GM19463 (cell line): Measurements from ENCODE around the gene FAM3B.

Experiments used
- ATAC-seq: cut with Tn5 transposase; IDR thresholded peaks from one replicate; pipeline ENCODE4 v1.9.1; 2021; ENCODE audit warnings: mild to moderate bottlenecking, moderate library complexity; ENCODE audit not compliant: unreplicated experiment

Gene FAM3B

GRCh38 chr21:41367301-41367944, 50.8 kb downstream of the FAM3B start:
- ATAC-seq, result peak; percentile 0

- peak; percentile 48 for ATAC-seq
These were observed 51.5 kb downstream of the FAM3B start for GRCh38 chr21:41367945-41368734.

- ATAC-seq, result no peak
These were observed 52.1 kb downstream of the FAM3B start for GRCh38 chr21:41368735-41369104.

- ATAC-seq, result peak; percentile 40
These were observed 52.7 kb downstream of the FAM3B start for GRCh38 chr21:41369105-41369919.

- ATAC-seq, result no peak
These were observed 53.6 kb downstream of the FAM3B start for GRCh38 chr21:41369920-41370839.

- ATAC-seq, result no peak
These were observed 54.5 kb downstream of the FAM3B start for GRCh38 chr21:41370840-41371684.

- no peak for ATAC-seq
These were observed 55.1 kb downstream of the FAM3B start for GRCh38 chr21:41371685-41372030.

- no peak for ATAC-seq
These were observed 56.7 kb downstream of the FAM3B start for GRCh38 chr21:41373253-41373652.

- ATAC-seq, result no peak
These were observed 57.2 kb downstream of the FAM3B start for GRCh38 chr21:41373763-41374162.

- ATAC-seq, result no peak
These were observed 57.6 kb downstream of the FAM3B start for GRCh38 chr21:41374177-41374712.

- ATAC-seq, result no peak
These were observed 58.4 kb downstream of the FAM3B start for GRCh38 chr21:41374867-41375533.

- no peak for ATAC-seq
These were observed 59.3 kb downstream of the FAM3B start for GRCh38 chr21:41375875-41376274.

- ATAC-seq, result no peak
These were observed 61.1 kb downstream of the FAM3B start for GRCh38 chr21:41377715-41378114.

GRCh38 chr21:41378849-41379248, 62.2 kb downstream of the FAM3B start:
- ATAC-seq, result no peak

GRCh38 chr21:41379901-41380300, 63.3 kb downstream of the FAM3B start:
- no peak for ATAC-seq

- ATAC-seq, result no peak
These were observed 65.1 kb downstream of the FAM3B start for GRCh38 chr21:41381731-41382130.

GRCh38 chr21:41387042-41387819, 70.6 kb downstream of the FAM3B start:
- ATAC-seq, result no peak

- no peak for ATAC-seq
These were observed 71.2 kb downstream of the FAM3B start for GRCh38 chr21:41387824-41388223.
